Endothelial cell (in vitro differentiated cells): ENCODE results near the gene ABT1. TPM values are rescaled to one million over a fixed set of nuclear protein-coding genes. Genes with fewer than 3 reads are reported as not detected.

Source experiments
- DNase-seq: peaks from one replicate; pipeline ENCODE4 v3.0.0; 2021; ENCODE audit warnings: low spot score
- H3K27ac Mint-ChIP-seq: one replicate; pipeline ENCODE4 v1.8.0; 2021; ENCODE audit warnings: mixed read lengths, inconsistent platforms; ENCODE audit not compliant: unreplicated experiment
- H3K27me3 Mint-ChIP-seq: one replicate; pipeline ENCODE4 v1.8.0; 2021; ENCODE audit warnings: mild to moderate bottlenecking, moderate library complexity, mixed read lengths, inconsistent platforms; ENCODE audit not compliant: unreplicated experiment
- H3K36me3 Mint-ChIP-seq: one replicate; pipeline ENCODE4 v1.8.0; 2021; ENCODE audit warnings: mild to moderate bottlenecking, low read depth, mixed read lengths, inconsistent platforms; ENCODE audit not compliant: unreplicated experiment
- H3K4me1 Mint-ChIP-seq: one replicate; pipeline ENCODE4 v1.8.0; 2021; ENCODE audit warnings: mild to moderate bottlenecking, mixed read lengths, inconsistent platforms; ENCODE audit not compliant: unreplicated experiment
- H3K4me3 Mint-ChIP-seq: one replicate; pipeline ENCODE4 v1.8.0; 2021; ENCODE audit warnings: mild to moderate bottlenecking, mixed read lengths, inconsistent platforms; ENCODE audit not compliant: unreplicated experiment
- H3K9me3 Mint-ChIP-seq: one replicate; pipeline ENCODE4 v1.8.0; 2021; ENCODE audit warnings: mixed read lengths, inconsistent platforms; ENCODE audit not compliant: unreplicated experiment
- CTCF ChIP-seq: fragments of 200-600 bp; sonication (generic); IDR thresholded peaks from one replicate; pipeline ENCODE4 v1.5.0; 2021; ENCODE audit warnings: antibody characterized with exemption; ENCODE audit not compliant: unreplicated experiment
- total RNA-seq: library from RNA; stranded (reverse); fragmentation: NEBNext Ultra II Directional; extraction: Animal tissue kit (Norgen Biotek cat#: 25700); gene quantifications from one replicate; pipeline ENCODE4 v1.2.1, GENCODE V29; 2021; ENCODE audit not compliant: unreplicated experiment

ABT1 gene
- total RNA-seq, 1 donor from 2014 or later: 20.4 TPM

GRCh38 chr6:26578741-26579140, 18.0 kb upstream of the ABT1 start:
- TF ChIP-seq CTCF: no peak
- no peak for DNase-seq
- H3K27me3 Mint-ChIP-seq: peaks cover 7% of the 10 kb centered on the region
- no peak overlapping the region for H3K4me3 Mint-ChIP-seq
- no peaks in the 10 kb centered on the region for H3K36me3 Mint-ChIP-seq
- H3K9me3 Mint-ChIP-seq: no peaks in the 10 kb centered on the region
- H3K4me1 Mint-ChIP-seq: peaks cover 3% of the 10 kb centered on the region
- no peak overlapping the region for H3K27ac Mint-ChIP-seq

DNA sequence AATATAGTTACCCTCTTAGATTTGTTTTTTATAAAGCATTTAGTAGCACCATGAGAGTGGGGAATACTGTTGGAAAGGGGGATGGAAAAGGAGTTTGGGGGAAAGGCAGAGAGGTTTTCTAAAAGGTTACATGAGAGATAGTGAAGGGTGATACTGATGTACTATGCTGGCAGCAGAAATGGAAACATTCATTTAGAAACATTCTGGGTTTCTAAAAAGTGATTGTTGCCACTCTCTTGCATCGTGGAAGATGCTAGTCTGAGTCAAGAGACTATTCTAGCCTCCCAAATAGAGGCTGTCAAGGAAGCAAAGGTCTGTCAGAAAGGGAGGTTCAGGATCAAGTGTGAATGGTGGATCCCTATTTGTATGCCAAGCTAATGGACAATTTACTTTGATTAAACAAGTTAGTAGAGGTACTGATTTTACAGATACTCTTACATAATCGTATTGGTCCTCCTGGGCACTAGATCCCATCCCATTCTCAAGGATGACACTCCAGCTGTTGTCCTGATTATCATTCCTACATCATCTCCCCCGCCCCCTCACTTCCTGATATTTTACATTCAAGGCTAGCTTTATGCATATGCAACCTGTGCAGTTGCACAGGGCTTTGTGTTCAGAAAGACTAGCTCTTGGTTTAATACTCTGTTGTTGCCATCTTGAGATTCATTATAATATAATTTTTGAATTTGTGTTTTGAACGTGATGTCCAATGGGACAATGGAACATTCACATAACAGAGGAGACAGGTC, 15.4 kb upstream of the ABT1 start:
- no peak for TF ChIP-seq CTCF
- peaks cover 6% of the 10 kb centered on the region for H3K27me3 Mint-ChIP-seq
- no peak overlapping the region for H3K27ac Mint-ChIP-seq
- peaks cover 3% of the 10 kb centered on the region for H3K4me1 Mint-ChIP-seq
- no peaks in the 10 kb centered on the region for H3K36me3 Mint-ChIP-seq
- no peak for DNase-seq
- no peak overlapping the region for H3K4me3 Mint-ChIP-seq
- no peaks in the 10 kb centered on the region for H3K9me3 Mint-ChIP-seq

DNA sequence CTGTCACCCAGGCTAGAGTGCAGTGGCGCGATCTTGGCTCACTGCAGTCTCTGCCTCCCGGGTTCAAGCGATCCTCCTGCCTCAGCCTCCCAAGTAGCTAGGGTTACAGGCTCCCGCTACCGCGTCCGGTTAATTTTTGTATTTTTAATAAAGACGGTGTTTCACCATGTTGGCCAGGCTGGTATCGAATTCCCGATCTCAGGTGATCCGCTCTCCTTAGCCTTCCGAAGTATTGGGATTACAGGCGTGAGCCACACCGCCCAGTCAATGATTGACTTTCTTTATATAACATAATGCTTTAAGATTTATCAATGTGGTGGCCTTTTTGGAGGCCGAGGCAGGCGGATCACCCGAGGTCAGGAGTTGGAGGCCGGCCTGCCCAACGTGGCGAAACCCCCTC, 7.8 kb upstream of the ABT1 start:
- Mint-ChIP-seq H3K4me3 (no peak overlapping the region), H3K27me3 (no peaks in the 10 kb centered on the region), H3K27ac (no peak overlapping the region), H3K9me3 (no peaks in the 10 kb centered on the region), H3K36me3 (no peaks in the 10 kb centered on the region), H3K4me1 (peaks cover 2% of the 10 kb centered on the region)
- no peak for DNase-seq
- TF ChIP-seq CTCF: no peak

DNA sequence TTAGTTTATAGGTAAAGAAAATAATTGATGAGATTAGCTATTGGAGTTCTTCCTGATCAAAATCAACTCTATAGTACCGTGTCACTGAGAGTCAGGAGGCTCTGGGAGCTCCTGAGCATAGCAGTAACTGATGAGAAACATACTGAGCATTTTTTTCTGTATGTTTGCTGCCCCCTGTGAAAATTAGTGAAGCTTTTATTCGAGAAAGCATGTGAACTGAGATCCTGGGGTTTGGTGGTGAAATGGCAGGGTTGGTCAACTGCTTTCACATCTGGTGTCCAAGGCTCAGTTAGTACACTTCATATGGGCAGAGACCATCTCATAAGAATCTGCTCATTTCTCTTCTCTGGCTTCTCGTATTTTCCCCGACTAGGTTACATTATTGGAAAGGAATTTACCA, 4.1 kb upstream of the ABT1 start:
- no peaks in the 10 kb centered on the region for H3K9me3 Mint-ChIP-seq
- H3K4me1 Mint-ChIP-seq: peaks cover 5% of the 10 kb centered on the region
- DNase-seq: no peak
- no peak overlapping the region for H3K4me3 Mint-ChIP-seq
- H3K36me3 Mint-ChIP-seq: peaks cover 2% of the 10 kb centered on the region
- H3K27me3 Mint-ChIP-seq: no peaks in the 10 kb centered on the region
- TF ChIP-seq CTCF: no peak
- H3K27ac Mint-ChIP-seq: no peak overlapping the region

DNA sequence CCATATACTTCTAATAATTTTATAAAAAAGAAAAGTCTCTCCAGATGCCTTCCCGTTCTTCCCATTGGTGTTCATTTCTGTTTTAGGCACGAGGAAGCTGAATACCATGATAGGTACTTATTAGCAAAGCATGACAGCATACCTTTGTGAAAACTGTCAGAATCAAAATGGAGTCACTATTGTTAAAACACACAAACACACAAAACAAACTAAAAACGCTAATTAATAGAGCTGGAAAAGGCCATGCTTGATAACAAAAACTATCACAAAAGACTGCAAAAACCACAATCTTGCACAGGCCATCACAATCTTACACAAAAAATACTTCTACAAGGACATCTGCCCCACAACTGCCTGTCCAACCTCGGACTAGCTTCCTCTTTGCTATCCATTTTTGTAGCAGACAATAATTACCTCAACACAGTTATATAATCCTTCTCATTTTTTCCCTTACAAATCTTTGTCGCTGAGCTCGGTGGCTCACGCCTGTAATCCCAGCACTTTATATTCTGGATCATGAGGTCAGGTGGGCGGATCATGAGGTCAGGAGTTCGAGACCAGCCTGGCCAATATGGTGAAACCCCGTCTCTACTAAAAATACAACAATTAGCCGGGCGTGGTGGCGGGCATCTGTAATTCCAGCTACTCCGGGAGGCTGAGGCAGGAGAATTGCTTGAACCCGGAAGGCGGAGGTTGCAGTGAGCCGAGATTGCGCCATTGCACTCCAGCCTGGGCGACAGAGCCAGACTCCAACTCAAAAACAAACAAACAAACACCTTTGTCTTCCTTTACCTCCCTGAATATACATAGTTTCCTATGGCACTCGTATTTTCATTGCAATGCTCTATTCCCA, 3.2 kb upstream of the ABT1 start:
- no peak for DNase-seq
- Mint-ChIP-seq H3K4me3 (no peak overlapping the region), H3K4me1 (peaks cover 5% of the 10 kb centered on the region), H3K9me3 (no peaks in the 10 kb centered on the region), H3K27me3 (no peaks in the 10 kb centered on the region), H3K27ac (no peak overlapping the region), H3K36me3 (peaks cover 4% of the 10 kb centered on the region)
- no peak for TF ChIP-seq CTCF
